ENCODE measurements around the gene ORC5.

DNA sequence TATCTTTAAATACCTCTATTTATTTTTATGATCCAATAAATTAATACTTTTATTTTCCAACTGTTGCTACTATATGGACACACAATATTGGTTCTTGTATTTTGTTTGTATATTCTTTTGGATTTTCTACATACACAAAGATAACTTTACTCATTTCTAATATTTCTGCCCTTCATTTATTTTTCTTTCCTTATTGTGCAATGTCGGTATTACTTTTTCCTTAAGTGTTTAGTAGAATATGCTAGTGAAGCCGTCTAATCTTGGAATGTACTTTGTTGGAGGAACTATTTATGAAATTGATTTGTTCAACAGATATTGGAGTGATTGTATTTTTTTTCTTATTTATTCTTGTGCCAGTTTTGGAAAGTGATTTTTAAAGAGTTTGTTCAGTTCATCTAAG lies 94.0 kb downstream of the ORC5 start:
- TF ChIP-seq SUZ12 (IDR thresholded peaks at IDR 0.05), result no peak
- TF ChIP-seq PKNOX1 (IDR thresholded peaks at IDR 0.05), result no peak
- no peak for TF ChIP-seq L3MBTL2 (conservative IDR thresholded peaks at IDR 0.05)
- no peak for TF ChIP-seq LEF1 (IDR thresholded peaks at IDR 0.05; ENCODE audit: borderline replicate concordance)
- TF ChIP-seq ZNF384 (IDR thresholded peaks at IDR 0.05), result no peak
- no peak for TF ChIP-seq TARDBP (IDR thresholded peaks at IDR 0.05)
